ENCODE measurements around the gene ZNF423. TPM values are rescaled to one million over a fixed set of nuclear protein-coding genes. Genes with fewer than 3 reads are reported as not detected.

Gene ZNF423
- total and polyA plus RNA-seq, 2 experiments from 2014 or later: 0.43 to 0.49 TPM

- no peaks in the 10 kb centered on the region for H3K9me2 ChIP-seq (ENCODE audit: insufficient read depth)
- no peaks in the 10 kb centered on the region for H3K9me3 ChIP-seq (ENCODE audit: low read depth)
- no peaks in the 10 kb centered on the region for H3F3A ChIP-seq (ENCODE audit: insufficient read depth)
- WGBS, 2 experiments (ENCODE audit: low coverage in 1 of 2, low lambda C conversion rate in 2 of 2, missing lambda C conversion rate in 2 of 2): 66 to 67% methylated on average over 12 of the region's 12 CpGs
- H3K9ac ChIP-seq: no peak overlapping the region
- no peak for DNase-seq
- H3K27ac ChIP-seq: no peak overlapping the region
- no peak for TF ChIP-seq EZH2phosphoT487 (IDR thresholded peaks at IDR 0.05; ENCODE audit: insufficient read depth, low read depth)
- no peak for TF ChIP-seq EZH2 (IDR thresholded peaks at IDR 0.05; ENCODE audit: insufficient read depth, poor library complexity, severe bottlenecking)
- H3K4me1 ChIP-seq (ENCODE audit: insufficient read depth): no peaks in the 10 kb centered on the region
- H2AFZ ChIP-seq: no peak overlapping the region
- in situ Hi-C loops (cut with MboI): no loop called here
- no peaks in the 10 kb centered on the region for H3K79me2 ChIP-seq (ENCODE audit: insufficient read depth)
- no peaks in the 10 kb centered on the region for H3K36me3 ChIP-seq (ENCODE audit: low read depth)
- no peaks in the 10 kb centered on the region for H4K20me1 ChIP-seq (ENCODE audit: insufficient read depth)
- no peaks in the 10 kb centered on the region for H3K27me3 ChIP-seq (replicated peaks; ENCODE audit: insufficient read depth)
- H3K4me2 ChIP-seq (ENCODE audit: unreplicated experiment): no peak overlapping the region
- H3K4me3 ChIP-seq: no peak overlapping the region
These were observed 75.5 kb downstream of the ZNF423 start for GRCh38 chr16:49780433-49780832.

DNA sequence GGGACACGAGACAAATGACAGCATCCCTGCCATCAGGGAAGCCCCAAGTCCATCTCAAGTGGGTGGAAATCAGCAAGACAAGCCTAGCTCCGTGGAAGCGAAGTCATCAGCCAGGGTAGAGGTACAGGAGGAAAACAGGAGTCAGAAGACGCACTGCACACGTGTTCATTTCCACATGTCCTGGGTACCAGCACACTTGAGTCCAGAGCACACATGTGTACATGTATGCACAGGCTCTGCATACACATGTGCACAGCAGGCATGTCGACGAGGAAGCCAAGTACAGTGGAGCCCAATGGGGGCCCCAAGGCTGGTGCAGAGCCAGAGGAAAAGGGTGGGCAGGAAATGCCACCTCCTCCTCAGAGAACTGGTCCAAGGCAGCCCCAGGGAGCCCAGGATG lies 75.9 kb downstream of the ZNF423 start:
- no peak overlapping the region for H3K27ac ChIP-seq
- TF ChIP-seq EZH2 (IDR thresholded peaks at IDR 0.05; ENCODE audit: insufficient read depth, poor library complexity, severe bottlenecking) (no peak), EZH2phosphoT487 (IDR thresholded peaks at IDR 0.05; ENCODE audit: insufficient read depth, low read depth) (no peak)
- in situ Hi-C loops (cut with MboI): no loop called here
- WGBS, 2 experiments (ENCODE audit: low coverage in 1 of 2, low lambda C conversion rate in 2 of 2, missing lambda C conversion rate in 2 of 2): 33 to 39% methylated on average over 7 of the region's 7 CpGs
- no peaks in the 10 kb centered on the region for H3K4me1 ChIP-seq (ENCODE audit: insufficient read depth)
- H3K4me3 ChIP-seq: no peak overlapping the region
- no peaks in the 10 kb centered on the region for H4K20me1 ChIP-seq (ENCODE audit: insufficient read depth)
- no peaks in the 10 kb centered on the region for H3K79me2 ChIP-seq (ENCODE audit: insufficient read depth)
- H3K9ac ChIP-seq: no peak overlapping the region
- no peaks in the 10 kb centered on the region for H3K27me3 ChIP-seq (replicated peaks; ENCODE audit: insufficient read depth)
- H3K9me2 ChIP-seq (ENCODE audit: insufficient read depth): no peaks in the 10 kb centered on the region
- DNase-seq: no peak
- H3K36me3 ChIP-seq (ENCODE audit: low read depth): no peaks in the 10 kb centered on the region
- no peak overlapping the region for H2AFZ ChIP-seq
- no peak overlapping the region for H3K4me2 ChIP-seq (ENCODE audit: unreplicated experiment)
- no peaks in the 10 kb centered on the region for H3F3A ChIP-seq (ENCODE audit: insufficient read depth)
- H3K9me3 ChIP-seq (ENCODE audit: low read depth): no peaks in the 10 kb centered on the region

- in situ Hi-C loops (cut with MboI): no loop called here
- no peak for DNase-seq
- Histone ChIP-seq H2AFZ (no peak overlapping the region), H3K9me3 (ENCODE audit: low read depth) (no peaks in the 10 kb centered on the region), H3K9me2 (ENCODE audit: insufficient read depth) (no peaks in the 10 kb centered on the region), H3K9ac (no peak overlapping the region), H4K20me1 (ENCODE audit: insufficient read depth) (no peaks in the 10 kb centered on the region), H3K4me2 (ENCODE audit: unreplicated experiment) (no peak overlapping the region), H3K27me3 (replicated peaks; ENCODE audit: insufficient read depth) (no peaks in the 10 kb centered on the region), H3K79me2 (ENCODE audit: insufficient read depth) (no peaks in the 10 kb centered on the region), H3K4me3 (no peak overlapping the region), H3F3A (ENCODE audit: insufficient read depth) (no peaks in the 10 kb centered on the region), H3K27ac (no peak overlapping the region), H3K4me1 (ENCODE audit: insufficient read depth) (no peaks in the 10 kb centered on the region), H3K36me3 (ENCODE audit: low read depth) (no peaks in the 10 kb centered on the region)
- no peak for TF ChIP-seq EZH2 (IDR thresholded peaks at IDR 0.05; ENCODE audit: insufficient read depth, poor library complexity, severe bottlenecking)
- no peak for TF ChIP-seq EZH2phosphoT487 (IDR thresholded peaks at IDR 0.05; ENCODE audit: insufficient read depth, low read depth)
- 70% methylated on average over 11 of the region's 11 CpGs for WGBS, 2 experiments (ENCODE audit: low coverage in 1 of 2, low lambda C conversion rate in 2 of 2, missing lambda C conversion rate in 2 of 2)
These were observed 77.5 kb downstream of the ZNF423 start for GRCh38 chr16:49778202-49778930.

DNA sequence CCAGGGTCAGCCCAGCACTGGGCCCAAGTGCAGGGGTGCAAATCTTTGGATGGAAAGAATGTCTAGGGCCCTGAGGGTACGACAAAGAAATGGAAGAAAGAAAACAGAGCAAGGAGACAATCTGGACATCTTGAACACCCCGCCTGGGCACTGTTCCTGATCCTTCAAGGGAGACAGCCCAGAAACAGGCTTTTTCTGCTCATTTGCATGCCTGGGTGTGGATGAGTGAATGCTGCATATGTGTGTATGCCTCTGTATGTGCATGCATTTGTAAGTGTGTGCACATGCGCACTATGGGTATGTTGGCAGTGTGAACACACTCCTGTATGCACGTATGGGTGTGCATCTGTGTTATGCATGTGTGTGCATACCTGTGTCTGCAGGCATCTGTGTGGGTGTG lies 79.2 kb downstream of the ZNF423 start:
- Histone ChIP-seq H3K36me3 (ENCODE audit: low read depth) (no peaks in the 10 kb centered on the region), H3K27me3 (replicated peaks; ENCODE audit: insufficient read depth) (no peaks in the 10 kb centered on the region), H3K9me2 (ENCODE audit: insufficient read depth) (no peaks in the 10 kb centered on the region), H2AFZ (no peak overlapping the region), H3K4me1 (ENCODE audit: insufficient read depth) (no peaks in the 10 kb centered on the region), H4K20me1 (ENCODE audit: insufficient read depth) (no peaks in the 10 kb centered on the region), H3K9me3 (ENCODE audit: low read depth) (no peaks in the 10 kb centered on the region), H3K27ac (no peak overlapping the region), H3F3A (ENCODE audit: insufficient read depth) (no peaks in the 10 kb centered on the region), H3K79me2 (ENCODE audit: insufficient read depth) (no peaks in the 10 kb centered on the region), H3K4me3 (no peak overlapping the region), H3K4me2 (ENCODE audit: unreplicated experiment) (no peak overlapping the region), H3K9ac (no peak overlapping the region)
- 45 to 49% methylated on average over 4 of the region's 4 CpGs for WGBS, 2 experiments (ENCODE audit: low coverage in 1 of 2, low lambda C conversion rate in 2 of 2, missing lambda C conversion rate in 2 of 2)
- no peak for DNase-seq
- no peak for TF ChIP-seq EZH2phosphoT487 (IDR thresholded peaks at IDR 0.05; ENCODE audit: insufficient read depth, low read depth)
- in situ Hi-C loops (cut with MboI): no loop called here

All from GM23248 (cell line).